Measurements from ENCODE around the gene NCOA6. TPM values are rescaled to one million over a fixed set of nuclear protein-coding genes. Genes with fewer than 3 reads are reported as not detected.
A peak's percentile ranks its signal among the peaks of the same experiment; 100 is the strongest.

Gene NCOA6
- total RNA-seq, 1 donor, result 8.6 TPM

- no peak overlapping the region for H3K4me3 ChIP-seq (ENCODE audit: low read depth, low read length)
- TF ChIP-seq CTCF (IDR thresholded peaks at IDR 0.05; ENCODE audit: insufficient read depth, low read depth, low read length), result peak; percentile 42
- peak; percentile 49 for DNase-seq (ENCODE audit: low read depth)
These were observed 9.0 kb upstream of the NCOA6 start for GRCh38 chr20:34834459-34834893.

- DNase-seq (ENCODE audit: low read depth), result no peak
- TF ChIP-seq CTCF (IDR thresholded peaks at IDR 0.05; ENCODE audit: insufficient read depth, low read depth, low read length), result no peak
- H3K4me3 ChIP-seq (ENCODE audit: low read depth, low read length), result no peak overlapping the region
These were observed 6.5 kb upstream of the NCOA6 start for GRCh38 chr20:34831936-34832335.

- TF ChIP-seq CTCF (IDR thresholded peaks at IDR 0.05; ENCODE audit: insufficient read depth, low read depth, low read length), result no peak
- no peak for DNase-seq (ENCODE audit: low read depth)
These were observed 3.7 kb upstream of the NCOA6 start for GRCh38 chr20:34829191-34829590.

GRCh38 chr20:34824806-34825529 is 483 bp downstream of the NCOA6 start:
- peak overlapping the region; percentile 78 for H3K4me3 ChIP-seq (ENCODE audit: low read depth, low read length)
- peak; percentile 43 for DNase-seq (ENCODE audit: low read depth)
- TF ChIP-seq CTCF (IDR thresholded peaks at IDR 0.05; ENCODE audit: insufficient read depth, low read depth, low read length), result no peak

More at GRCh38 chr20:34829191-34829590, 3.7 kb upstream of the NCOA6 start:
- no peak overlapping the region for H3K4me3 ChIP-seq (ENCODE audit: low read depth, low read length)

GRCh38 chr20:34824452-34824805 is 1.0 kb downstream of the NCOA6 start:
- peak overlapping the region; percentile 78 for H3K4me3 ChIP-seq (ENCODE audit: low read depth, low read length)
- TF ChIP-seq CTCF (IDR thresholded peaks at IDR 0.05; ENCODE audit: insufficient read depth, low read depth, low read length), result no peak
- peak; percentile 33 for DNase-seq (ENCODE audit: low read depth)

GRCh38 chr20:34824026-34824425 is 1.4 kb downstream of the NCOA6 start:
- peak; percentile 32 for DNase-seq (ENCODE audit: low read depth)
- peak overlapping the region; percentile 78 for H3K4me3 ChIP-seq (ENCODE audit: low read depth, low read length)
- no peak for TF ChIP-seq CTCF (IDR thresholded peaks at IDR 0.05; ENCODE audit: insufficient read depth, low read depth, low read length)

All from fibroblast of villous mesenchyme (primary cell).